Chondrocyte (in vitro differentiated cells): ENCODE results near the gene PLCB2. TPM values are rescaled to one million over a fixed set of nuclear protein-coding genes. Genes with fewer than 3 reads are reported as not detected.

Experiments used
- DNase-seq: peaks from one replicate; pipeline ENCODE4 v3.0.0; 2021; ENCODE audit warnings: mixed read lengths, low spot score
- H3K27ac Mint-ChIP-seq: one replicate; pipeline ENCODE4 v1.8.0; 2021; ENCODE audit warnings: mild to moderate bottlenecking, moderate library complexity, mixed read lengths; ENCODE audit not compliant: unreplicated experiment
- H3K27me3 Mint-ChIP-seq: 2 replicates; pipeline ENCODE4 v1.8.0; 2021; ENCODE audit warnings: low read depth, mixed read lengths
- H3K36me3 Mint-ChIP-seq: 2 replicates; pipeline ENCODE4 v1.8.0; 2021; ENCODE audit warnings: low read depth, mixed read lengths
- H3K4me1 Mint-ChIP-seq: 2 replicates; pipeline ENCODE4 v1.8.0; 2021; ENCODE audit warnings: low read depth, mild to moderate bottlenecking, mixed read lengths
- H3K4me3 Mint-ChIP-seq: one replicate; pipeline ENCODE4 v1.8.0; 2021; ENCODE audit warnings: mild to moderate bottlenecking, moderate library complexity, mixed read lengths; ENCODE audit not compliant: unreplicated experiment
- H3K9me3 Mint-ChIP-seq: 2 replicates; pipeline ENCODE4 v1.8.0; 2021; ENCODE audit warnings: low read depth, mixed read lengths
- total RNA-seq: library from RNA; stranded (reverse); gene quantifications from 3 replicates; pipeline ENCODE4 v1.2.1, GENCODE V29; 2021
- TF ChIP-seq, protein P1 (sequence below): fragments of 200-600 bp; sonication (generic); IDR thresholded peaks from 2 replicates; pipeline ENCODE4 v1.5.0; 2021; ENCODE audit warnings: antibody characterized with exemption, mild to moderate bottlenecking, moderate library complexity

PLCB2 gene
- total RNA-seq, 1 donor from 2014 or later: 2.8 TPM

GRCh38 chr15:40339621-40339945, 31.8 kb upstream of the PLCB2 start:
- H3K4me1 Mint-ChIP-seq: peaks cover 96% of the 10 kb centered on the region
- peak overlapping the region; percentile 73 for H3K4me3 Mint-ChIP-seq
- no peak for DNase-seq
- TF ChIP-seq, protein P1, sequence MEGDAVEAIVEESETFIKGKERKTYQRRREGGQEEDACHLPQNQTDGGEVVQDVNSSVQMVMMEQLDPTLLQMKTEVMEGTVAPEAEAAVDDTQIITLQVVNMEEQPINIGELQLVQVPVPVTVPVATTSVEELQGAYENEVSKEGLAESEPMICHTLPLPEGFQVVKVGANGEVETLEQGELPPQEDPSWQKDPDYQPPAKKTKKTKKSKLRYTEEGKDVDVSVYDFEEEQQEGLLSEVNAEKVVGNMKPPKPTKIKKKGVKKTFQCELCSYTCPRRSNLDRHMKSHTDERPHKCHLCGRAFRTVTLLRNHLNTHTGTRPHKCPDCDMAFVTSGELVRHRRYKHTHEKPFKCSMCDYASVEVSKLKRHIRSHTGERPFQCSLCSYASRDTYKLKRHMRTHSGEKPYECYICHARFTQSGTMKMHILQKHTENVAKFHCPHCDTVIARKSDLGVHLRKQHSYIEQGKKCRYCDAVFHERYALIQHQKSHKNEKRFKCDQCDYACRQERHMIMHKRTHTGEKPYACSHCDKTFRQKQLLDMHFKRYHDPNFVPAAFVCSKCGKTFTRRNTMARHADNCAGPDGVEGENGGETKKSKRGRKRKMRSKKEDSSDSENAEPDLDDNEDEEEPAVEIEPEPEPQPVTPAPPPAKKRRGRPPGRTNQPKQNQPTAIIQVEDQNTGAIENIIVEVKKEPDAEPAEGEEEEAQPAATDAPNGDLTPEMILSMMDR: peak; percentile 75
- peaks cover 3% of the 10 kb centered on the region for H3K36me3 Mint-ChIP-seq
- H3K27me3 Mint-ChIP-seq: no peaks in the 10 kb centered on the region
- peak overlapping the region; percentile 100 for H3K27ac Mint-ChIP-seq
- no peaks in the 10 kb centered on the region for H3K9me3 Mint-ChIP-seq

- peaks cover 96% of the 10 kb centered on the region for H3K4me1 Mint-ChIP-seq
- no peaks in the 10 kb centered on the region for H3K9me3 Mint-ChIP-seq
- no peaks in the 10 kb centered on the region for H3K27me3 Mint-ChIP-seq
- TF ChIP-seq, protein P1: no peak
- no peak for DNase-seq
- peaks cover 3% of the 10 kb centered on the region for H3K36me3 Mint-ChIP-seq
- peak overlapping the region; percentile 100 for H3K27ac Mint-ChIP-seq
- H3K4me3 Mint-ChIP-seq: peak overlapping the region; percentile 73
Measured at GRCh38 chr15:40338921-40339620, 31.3 kb upstream of the PLCB2 start.

- peak overlapping the region; percentile 100 for H3K27ac Mint-ChIP-seq
- peak overlapping the region; percentile 73 for H3K4me3 Mint-ChIP-seq
- TF ChIP-seq, protein P1: peak; percentile 97
- H3K36me3 Mint-ChIP-seq: peaks cover 3% of the 10 kb centered on the region
- no peak for DNase-seq
- H3K27me3 Mint-ChIP-seq: no peaks in the 10 kb centered on the region
- H3K9me3 Mint-ChIP-seq: no peaks in the 10 kb centered on the region
- H3K4me1 Mint-ChIP-seq: peaks cover 96% of the 10 kb centered on the region
Measured at GRCh38 chr15:40338041-40338657, 30.4 kb upstream of the PLCB2 start.

GRCh38 chr15:40337597-40337996, 29.9 kb upstream of the PLCB2 start:
- peak overlapping the region; percentile 100 for H3K27ac Mint-ChIP-seq
- H3K9me3 Mint-ChIP-seq: no peaks in the 10 kb centered on the region
- TF ChIP-seq, protein P1: no peak
- DNase-seq: peak; percentile 95
- no peaks in the 10 kb centered on the region for H3K27me3 Mint-ChIP-seq
- peak overlapping the region; percentile 73 for H3K4me3 Mint-ChIP-seq
- H3K4me1 Mint-ChIP-seq: peaks cover 97% of the 10 kb centered on the region
- peaks cover 3% of the 10 kb centered on the region for H3K36me3 Mint-ChIP-seq

DNA sequence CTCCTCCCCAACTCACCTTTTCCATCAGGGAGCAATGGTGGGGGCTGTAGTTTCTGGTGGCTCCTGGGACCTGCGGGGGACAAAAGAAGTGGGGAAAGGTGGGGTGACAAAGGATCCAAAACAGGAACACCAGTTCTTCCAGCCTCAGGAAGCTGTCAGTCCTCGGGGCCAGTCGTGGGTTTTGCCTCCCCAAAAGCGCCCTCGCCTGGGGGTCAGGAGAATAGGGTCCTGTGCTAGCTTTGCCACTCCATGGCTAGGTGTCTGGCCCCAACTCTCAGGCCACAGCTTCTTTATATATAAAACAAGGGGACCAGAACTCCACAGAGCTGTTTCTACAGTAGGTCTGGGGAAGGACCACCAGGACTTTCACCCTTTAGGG, 29.0 kb upstream of the PLCB2 start:
- TF ChIP-seq, protein P1: peak; percentile 35
- Mint-ChIP-seq H3K36me3 (peaks cover 3% of the 10 kb centered on the region), H3K27me3 (no peaks in the 10 kb centered on the region), H3K4me3 (no peak overlapping the region), H3K9me3 (no peaks in the 10 kb centered on the region), H3K27ac (peak overlapping the region; percentile 100), H3K4me1 (peaks cover 99% of the 10 kb centered on the region)
- DNase-seq: no peak
